ENCODE results near the gene ICAM4.
A peak's percentile ranks its signal among the peaks of the same experiment; 100 is the strongest.

Gene ICAM4

GRCh38 chr19:10268071-10268470 is 18.7 kb upstream of the ICAM4 start:
- DNase-seq (ENCODE audit: low spot score) = no peak
- no peak for TF ChIP-seq CTCF (IDR thresholded peaks at IDR 0.05; ENCODE audit: extremely low read depth, insufficient read depth, missing control alignments)
- in situ Hi-C loops (cut with MboI; ENCODE audit: low pct_unique_long_range_greater_than_20kb, low sequenced_read_pairs, unreplicated experiment) = loop anchor here (25.0 kb wide), 1 partner anchor 331 kb away; the partner anchor contains the start of gene OLFM2

- peak; percentile 96 for TF ChIP-seq CTCF (IDR thresholded peaks at IDR 0.05; ENCODE audit: extremely low read depth, insufficient read depth, missing control alignments)
- peak; percentile 79 for DNase-seq (ENCODE audit: low spot score)
- in situ Hi-C loops (cut with MboI; ENCODE audit: low pct_unique_long_range_greater_than_20kb, low sequenced_read_pairs, unreplicated experiment) = loop anchor here (5.0 to 25.0 kb wide), 2 partner anchors 118 to 332 kb away; partner anchors contain the start of gene OLFM2
These were observed 17.2 kb upstream of the ICAM4 start for GRCh38 chr19:10269333-10270179.

GRCh38 chr19:10270180-10270615 is 16.6 kb upstream of the ICAM4 start:
- no peak for TF ChIP-seq CTCF (IDR thresholded peaks at IDR 0.05; ENCODE audit: extremely low read depth, insufficient read depth, missing control alignments)
- DNase-seq (ENCODE audit: low spot score) = peak; percentile 70
- in situ Hi-C loops (cut with MboI; ENCODE audit: low pct_unique_long_range_greater_than_20kb, low sequenced_read_pairs, unreplicated experiment) = loop anchor here (5.0 to 25.0 kb wide), 2 partner anchors 117 to 333 kb away; partner anchors contain the start of gene OLFM2

GRCh38 chr19:10270616-10271394 is 15.9 kb upstream of the ICAM4 start, which contains the start of gene ICAM1:
TSS of gene ICAM1 (plus strand) at chr19:10271120. CDS start at chr19:10271160, 40 bp downstream.
- TF ChIP-seq CTCF (IDR thresholded peaks at IDR 0.05; ENCODE audit: extremely low read depth, insufficient read depth, missing control alignments) = no peak
- peak; percentile 82 for DNase-seq (ENCODE audit: low spot score)
- in situ Hi-C loops (cut with MboI; ENCODE audit: low pct_unique_long_range_greater_than_20kb, low sequenced_read_pairs, unreplicated experiment) = loop anchor here (5.0 to 25.0 kb wide), 2 partner anchors 116 to 334 kb away; partner anchors contain the start of gene OLFM2

GRCh38 chr19:10271543-10272086 is 15.1 kb upstream of the ICAM4 start:
- in situ Hi-C loops (cut with MboI; ENCODE audit: low pct_unique_long_range_greater_than_20kb, low sequenced_read_pairs, unreplicated experiment) = loop anchor here (5.0 to 25.0 kb wide), 2 partner anchors 116 to 334 kb away; partner anchors contain the start of gene OLFM2
- no peak for TF ChIP-seq CTCF (IDR thresholded peaks at IDR 0.05; ENCODE audit: extremely low read depth, insufficient read depth, missing control alignments)
- DNase-seq (ENCODE audit: low spot score) = peak; percentile 72

- DNase-seq (ENCODE audit: low spot score) = no peak
- no peak for TF ChIP-seq CTCF (IDR thresholded peaks at IDR 0.05; ENCODE audit: extremely low read depth, insufficient read depth, missing control alignments)
- in situ Hi-C loops (cut with MboI; ENCODE audit: low pct_unique_long_range_greater_than_20kb, low sequenced_read_pairs, unreplicated experiment) = loop anchor here (5.0 to 25.0 kb wide), 2 partner anchors 113 to 337 kb away; partner anchors contain the start of gene OLFM2
These were observed 12.2 kb upstream of the ICAM4 start for GRCh38 chr19:10274589-10274988.
